Uterus (tissue), 2 donors: ENCODE data around the gene MYD88.

Experiments used
- POLR2A ChIP-seq, 2 donors: fragments of 450-650 bp; IDR thresholded peaks; one replicate each; pipeline ENCODE4 v1.6.1; 2016; ENCODE audit warnings: antibody characterized with exemption in 2 of 2, mild to moderate bottlenecking in 1 of 2, moderate library complexity in 1 of 2
- TF ChIP-seq, protein P1 (sequence below), 4 experiments: fragments of 200-600 bp in 2 of 4; fragments of 450-650 bp in 2 of 4; sonication (generic) in 2 of 4; IDR thresholded peaks; one replicate each; pipeline ENCODE4 v1.5.1; 2016 to 2019; ENCODE audit warnings: antibody characterized with exemption in 4 of 4, mild to moderate bottlenecking in 2 of 4, moderate library complexity in 1 of 4

DNA sequence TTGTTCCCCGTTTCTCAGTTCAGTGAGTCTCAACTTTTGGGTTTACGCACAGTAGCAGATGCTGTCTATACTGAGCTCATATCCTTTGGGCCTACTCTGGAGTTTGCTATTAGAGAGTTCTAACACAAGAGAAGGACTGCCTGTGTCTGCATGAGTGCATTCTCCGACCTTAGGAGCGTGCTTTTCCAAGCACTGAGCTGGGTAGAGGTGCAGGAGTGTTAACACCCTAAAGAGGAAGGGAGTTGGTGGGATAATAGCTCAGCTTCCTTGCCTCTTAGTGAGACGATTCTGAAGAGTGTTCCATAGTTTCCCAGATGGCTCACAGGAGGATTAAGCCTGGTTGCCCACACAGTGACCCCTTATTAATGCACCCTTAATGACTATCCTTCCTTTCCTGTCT, 20.0 kb downstream of the MYD88 start:
- TF ChIP-seq, protein P1, sequence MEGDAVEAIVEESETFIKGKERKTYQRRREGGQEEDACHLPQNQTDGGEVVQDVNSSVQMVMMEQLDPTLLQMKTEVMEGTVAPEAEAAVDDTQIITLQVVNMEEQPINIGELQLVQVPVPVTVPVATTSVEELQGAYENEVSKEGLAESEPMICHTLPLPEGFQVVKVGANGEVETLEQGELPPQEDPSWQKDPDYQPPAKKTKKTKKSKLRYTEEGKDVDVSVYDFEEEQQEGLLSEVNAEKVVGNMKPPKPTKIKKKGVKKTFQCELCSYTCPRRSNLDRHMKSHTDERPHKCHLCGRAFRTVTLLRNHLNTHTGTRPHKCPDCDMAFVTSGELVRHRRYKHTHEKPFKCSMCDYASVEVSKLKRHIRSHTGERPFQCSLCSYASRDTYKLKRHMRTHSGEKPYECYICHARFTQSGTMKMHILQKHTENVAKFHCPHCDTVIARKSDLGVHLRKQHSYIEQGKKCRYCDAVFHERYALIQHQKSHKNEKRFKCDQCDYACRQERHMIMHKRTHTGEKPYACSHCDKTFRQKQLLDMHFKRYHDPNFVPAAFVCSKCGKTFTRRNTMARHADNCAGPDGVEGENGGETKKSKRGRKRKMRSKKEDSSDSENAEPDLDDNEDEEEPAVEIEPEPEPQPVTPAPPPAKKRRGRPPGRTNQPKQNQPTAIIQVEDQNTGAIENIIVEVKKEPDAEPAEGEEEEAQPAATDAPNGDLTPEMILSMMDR (IDR thresholded peaks at IDR 0.05), result no peak
- TF ChIP-seq POLR2A (IDR thresholded peaks at IDR 0.05), result no peak
